Central memory CD8-positive, alpha-beta T cell (primary cell): ENCODE results near the gene GRAP2.

Experiments
- ATAC-seq: fragments of 150-1000 bp; cut with Tn5 transposase; replicated peaks from 2 replicates; pipeline ENCODE4 v1.10.0; 2022; ENCODE audit warnings: mild to moderate bottlenecking, moderate FRiP score, moderate number of reproducible peaks; ENCODE audit not compliant: poor library complexity, severe bottlenecking; ENCODE audit errors: extremely low read depth
- DNase-seq, 2 donors: peaks; one replicate each; pipeline ENCODE4 v3.0.0; 2021; ENCODE audit warnings: low spot score in 2 of 2
- H3K27ac Mint-ChIP-seq: one replicate; pipeline ENCODE4 v1.8.0; 2022; ENCODE audit warnings: low read depth, mild to moderate bottlenecking, moderate library complexity, mixed read lengths
- H3K27me3 Mint-ChIP-seq: one replicate; pipeline ENCODE4 v1.8.0; 2022; ENCODE audit warnings: mixed read lengths
- H3K36me3 Mint-ChIP-seq: one replicate; pipeline ENCODE4 v1.8.0; 2022; ENCODE audit warnings: mild to moderate bottlenecking, moderate library complexity, mixed read lengths; ENCODE audit not compliant: insufficient read depth
- H3K4me1 Mint-ChIP-seq: one replicate; pipeline ENCODE4 v1.8.0; 2022; ENCODE audit warnings: mixed read lengths
- H3K4me3 Mint-ChIP-seq: one replicate; pipeline ENCODE4 v1.8.0; 2022; ENCODE audit warnings: mild to moderate bottlenecking, moderate library complexity, mixed read lengths
- H3K9me3 Mint-ChIP-seq: one replicate; pipeline ENCODE4 v1.8.0; 2022; ENCODE audit warnings: mixed read lengths

Gene GRAP2

GRCh38 chr22:39917197-39917643 is 16.3 kb downstream of the GRAP2 start:
- no peak for ATAC-seq
- no peaks in the 10 kb centered on the region for H3K27me3 Mint-ChIP-seq
- peaks cover 42% of the 10 kb centered on the region for H3K36me3 Mint-ChIP-seq

DNA sequence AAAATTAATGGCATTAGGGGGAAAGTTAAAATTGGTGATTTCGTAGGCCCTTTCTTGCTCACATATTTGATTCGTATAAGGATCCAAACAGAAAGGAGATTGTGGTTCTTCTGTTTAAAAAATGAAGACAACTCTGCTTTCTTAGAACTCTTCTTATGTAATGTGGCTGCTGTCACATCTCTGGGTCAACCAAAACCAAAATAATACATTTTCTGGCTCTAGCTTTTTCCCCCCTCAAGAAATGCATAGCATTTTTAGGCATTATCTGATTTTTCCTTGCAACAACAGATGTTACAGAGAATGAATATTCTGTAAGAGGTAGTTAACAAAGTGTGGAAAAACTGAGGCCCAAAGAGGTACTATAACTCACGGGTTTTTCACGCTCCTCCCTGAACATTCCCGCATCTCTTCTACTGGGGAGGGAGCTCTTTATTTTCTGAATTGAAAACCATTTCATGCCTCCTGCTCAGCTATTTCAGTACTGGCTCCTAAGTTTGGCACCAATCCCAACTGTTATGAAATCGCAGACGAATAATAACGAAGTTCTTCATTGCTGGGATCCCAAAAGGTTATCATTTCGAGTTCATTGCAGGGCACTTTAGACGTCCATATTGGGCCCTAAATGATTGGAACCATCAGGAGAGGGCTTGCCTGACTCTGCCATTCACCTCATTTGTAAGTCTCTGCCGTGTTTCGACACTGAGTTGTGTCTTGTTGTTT is 17.1 kb downstream of the GRAP2 start:
- peaks cover 42% of the 10 kb centered on the region for H3K36me3 Mint-ChIP-seq
- H3K9me3 Mint-ChIP-seq = no peaks in the 10 kb centered on the region
- peak overlapping the region; percentile 98 for H3K27ac Mint-ChIP-seq
- peaks cover 88% of the 10 kb centered on the region for H3K4me1 Mint-ChIP-seq
- DNase-seq = no peak
- ATAC-seq = no peak
- H3K4me3 Mint-ChIP-seq = peak overlapping the region; percentile 92
- H3K27me3 Mint-ChIP-seq = no peaks in the 10 kb centered on the region

More at GRCh38 chr22:39917197-39917643, 16.3 kb downstream of the GRAP2 start:
- peaks cover 88% of the 10 kb centered on the region for H3K4me1 Mint-ChIP-seq
- peak overlapping the region; percentile 92 for H3K4me3 Mint-ChIP-seq
- H3K27ac Mint-ChIP-seq = peak overlapping the region; percentile 98
- DNase-seq = no peak
- no peaks in the 10 kb centered on the region for H3K9me3 Mint-ChIP-seq

DNA sequence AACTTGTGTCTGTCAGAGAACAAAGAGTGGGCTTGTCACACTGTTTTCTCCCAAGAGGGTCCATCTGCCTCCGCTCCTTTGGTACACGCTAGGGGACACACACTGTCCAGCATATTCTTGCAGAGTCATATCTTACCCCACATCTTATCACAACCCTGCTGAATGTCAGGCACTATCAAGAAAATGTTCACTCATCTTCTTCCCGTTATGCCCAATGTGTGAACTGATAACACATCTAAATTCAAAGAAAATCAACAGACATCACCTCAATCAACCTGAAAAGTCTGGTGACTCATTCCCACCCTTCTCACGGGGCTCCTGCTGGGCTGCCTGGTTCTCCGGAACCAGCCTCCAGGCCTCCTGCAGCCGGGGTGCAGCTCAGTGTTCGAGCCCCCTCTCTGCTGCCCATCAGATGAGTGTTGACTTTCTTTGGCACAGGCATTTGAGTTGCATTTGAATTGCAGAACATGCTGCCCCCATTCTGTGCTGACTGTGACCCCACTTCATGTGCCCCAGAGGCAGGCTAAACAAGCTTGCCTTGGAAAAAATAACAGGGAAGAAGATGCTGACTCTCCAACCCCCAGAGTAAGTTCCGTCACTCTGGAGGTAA is 19.4 kb downstream of the GRAP2 start:
- no peak overlapping the region for H3K4me3 Mint-ChIP-seq
- H3K27ac Mint-ChIP-seq = peak overlapping the region; percentile 98
- H3K4me1 Mint-ChIP-seq = peaks cover 92% of the 10 kb centered on the region
- ATAC-seq (peak; percentile 49), DNase-seq (peak in 1 of 2 donors; percentile 34)
- no peaks in the 10 kb centered on the region for H3K9me3 Mint-ChIP-seq
- H3K36me3 Mint-ChIP-seq = peaks cover 46% of the 10 kb centered on the region
- no peaks in the 10 kb centered on the region for H3K27me3 Mint-ChIP-seq

GRCh38 chr22:39923696-39924095 is 22.8 kb downstream of the GRAP2 start:
- peaks cover 76% of the 10 kb centered on the region for H3K4me1 Mint-ChIP-seq

DNA sequence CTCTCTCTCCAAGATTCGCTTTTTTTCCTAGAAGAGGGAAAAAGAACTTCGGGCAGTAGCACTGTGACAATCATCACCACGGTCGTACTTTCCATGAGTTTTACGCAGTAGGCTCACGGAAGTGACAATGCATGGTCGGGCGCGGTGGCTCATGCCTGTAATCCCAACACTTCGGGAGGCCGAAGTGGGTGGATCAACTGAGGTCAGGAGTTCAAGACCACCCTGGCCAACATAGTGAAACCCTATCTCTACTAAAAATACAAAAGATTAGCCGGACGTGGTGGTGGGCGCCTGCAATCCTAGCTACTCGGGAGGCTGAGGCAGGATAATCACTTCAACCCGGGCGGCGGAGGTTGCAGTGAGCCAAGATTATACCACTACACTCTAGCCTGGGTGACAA is 23.4 kb downstream of the GRAP2 start:
- H3K36me3 Mint-ChIP-seq = peaks cover 48% of the 10 kb centered on the region
- no peaks in the 10 kb centered on the region for H3K27me3 Mint-ChIP-seq
- ATAC-seq (no peak), DNase-seq (no peak)
- H3K9me3 Mint-ChIP-seq = no peaks in the 10 kb centered on the region
- H3K4me3 Mint-ChIP-seq = no peak overlapping the region
- peaks cover 74% of the 10 kb centered on the region for H3K4me1 Mint-ChIP-seq
- H3K27ac Mint-ChIP-seq = peak overlapping the region; percentile 93

More at GRCh38 chr22:39923696-39924095, 22.8 kb downstream of the GRAP2 start:
- Mint-ChIP-seq H3K36me3 (peaks cover 48% of the 10 kb centered on the region), H3K4me3 (no peak overlapping the region), H3K27ac (peak overlapping the region; percentile 98), H3K27me3 (no peaks in the 10 kb centered on the region), H3K9me3 (no peaks in the 10 kb centered on the region)
- ATAC-seq (no peak), DNase-seq (no peak)

DNA sequence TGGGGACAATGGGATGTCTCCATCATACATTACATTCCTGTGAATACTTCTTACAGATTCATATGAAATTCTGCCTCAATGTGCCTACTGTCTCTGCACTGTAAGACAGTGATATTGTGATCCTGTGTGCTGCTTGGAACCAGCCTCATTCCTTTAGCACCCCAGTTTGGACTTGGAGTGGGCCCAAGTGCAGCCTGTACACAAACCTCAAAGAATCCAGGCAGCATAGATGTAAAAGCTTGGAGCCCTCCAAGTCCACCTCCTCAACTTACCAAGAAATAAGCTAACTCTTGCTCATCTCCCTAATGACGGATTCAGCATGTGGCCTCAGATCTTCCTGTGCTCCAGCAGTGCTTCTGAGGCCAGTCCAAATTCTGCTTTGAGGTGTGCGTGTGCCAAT is 24.4 kb downstream of the GRAP2 start:
- Mint-ChIP-seq H3K27me3 (no peaks in the 10 kb centered on the region), H3K27ac (peak overlapping the region; percentile 93), H3K4me3 (no peak overlapping the region), H3K9me3 (no peaks in the 10 kb centered on the region), H3K36me3 (peaks cover 42% of the 10 kb centered on the region), H3K4me1 (peaks cover 64% of the 10 kb centered on the region)
- ATAC-seq (no peak), DNase-seq (no peak)

- DNase-seq (no peak), ATAC-seq (peak; percentile 45)
- Mint-ChIP-seq H3K27me3 (no peaks in the 10 kb centered on the region), H3K9me3 (no peaks in the 10 kb centered on the region), H3K4me3 (no peak overlapping the region), H3K4me1 (peaks cover 56% of the 10 kb centered on the region), H3K36me3 (peaks cover 34% of the 10 kb centered on the region), H3K27ac (peak overlapping the region; percentile 93)
Measured at GRCh38 chr22:39925909-39926679, 25.2 kb downstream of the GRAP2 start.

DNA sequence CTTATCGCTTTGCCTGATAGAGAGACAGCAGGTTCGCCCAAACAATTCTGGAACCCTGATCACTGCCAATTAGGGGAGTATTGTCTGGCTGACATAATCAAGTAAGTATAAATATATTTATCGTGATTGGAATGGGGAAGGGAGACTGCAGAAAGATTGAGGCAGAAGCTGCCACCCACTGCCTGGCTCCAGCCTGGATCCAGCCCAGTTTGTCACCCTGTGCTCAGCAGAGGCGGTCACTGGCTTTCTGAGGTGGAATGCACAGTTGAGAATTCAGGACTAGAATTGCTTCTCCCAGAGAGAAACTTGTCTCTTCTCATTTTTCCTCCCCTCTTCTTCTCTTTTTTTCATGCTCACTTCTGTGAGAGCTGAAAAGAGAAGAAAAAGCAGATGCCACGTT is 25.9 kb downstream of the GRAP2 start:
- Mint-ChIP-seq H3K27me3 (no peaks in the 10 kb centered on the region), H3K36me3 (peaks cover 30% of the 10 kb centered on the region), H3K9me3 (no peaks in the 10 kb centered on the region), H3K4me1 (peaks cover 50% of the 10 kb centered on the region), H3K4me3 (no peak overlapping the region), H3K27ac (peak overlapping the region; percentile 81)
- DNase-seq (no peak), ATAC-seq (no peak)

- Mint-ChIP-seq H3K4me3 (no peak overlapping the region), H3K27me3 (no peaks in the 10 kb centered on the region), H3K27ac (peak overlapping the region; percentile 81), H3K9me3 (no peaks in the 10 kb centered on the region), H3K4me1 (peaks cover 42% of the 10 kb centered on the region), H3K36me3 (peaks cover 28% of the 10 kb centered on the region)
- ATAC-seq = no peak
- DNase-seq = no peak
Measured at GRCh38 chr22:39927544-39927943, 26.7 kb downstream of the GRAP2 start.

- ATAC-seq (no peak), DNase-seq (no peak)
- Mint-ChIP-seq H3K9me3 (no peaks in the 10 kb centered on the region), H3K27me3 (no peaks in the 10 kb centered on the region), H3K27ac (peak overlapping the region; percentile 81), H3K36me3 (peaks cover 33% of the 10 kb centered on the region), H3K4me1 (peaks cover 42% of the 10 kb centered on the region), H3K4me3 (no peak overlapping the region)
Measured at GRCh38 chr22:39928536-39929520, 27.9 kb downstream of the GRAP2 start.

DNA sequence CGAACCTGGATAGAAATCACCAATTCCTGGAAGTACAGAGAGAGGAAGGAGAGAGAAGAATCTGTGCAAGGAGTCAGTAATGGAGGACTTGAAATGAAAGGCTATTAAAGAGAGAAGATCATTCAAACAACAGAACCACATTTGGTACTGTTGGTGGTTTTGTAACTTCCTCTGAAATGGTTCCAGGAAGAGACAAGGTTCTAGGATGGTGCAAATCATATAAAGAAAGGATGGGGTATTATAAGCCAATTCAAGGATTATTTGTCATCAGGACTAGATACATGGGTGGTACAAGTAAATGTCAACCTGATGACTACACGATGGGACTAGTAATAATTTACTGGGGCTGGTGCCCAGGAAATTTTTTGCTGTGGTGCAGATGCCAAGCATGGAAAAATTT is 30.4 kb downstream of the GRAP2 start:
- Mint-ChIP-seq H3K27ac (no peak overlapping the region), H3K9me3 (no peaks in the 10 kb centered on the region), H3K36me3 (peaks cover 27% of the 10 kb centered on the region), H3K4me3 (no peak overlapping the region), H3K27me3 (no peaks in the 10 kb centered on the region), H3K4me1 (peaks cover 42% of the 10 kb centered on the region)
- DNase-seq = no peak
- no peak for ATAC-seq

GRCh38 chr22:39932166-39932565 is 31.3 kb downstream of the GRAP2 start:
- Mint-ChIP-seq H3K4me1 (peaks cover 46% of the 10 kb centered on the region), H3K36me3 (peaks cover 28% of the 10 kb centered on the region), H3K27ac (no peak overlapping the region), H3K9me3 (no peaks in the 10 kb centered on the region), H3K27me3 (no peaks in the 10 kb centered on the region), H3K4me3 (no peak overlapping the region)
- DNase-seq = no peak
- no peak for ATAC-seq
